ENCODE measurements around the gene PRSS48.
"Not testable (repeated sequence)": the region's sequence is repeated elsewhere in the genome, so short reads cannot be mapped to it uniquely, and the experiment has no call there.

Gene PRSS48

GRCh38 chr4:151276787-151277562, at the start of gene PRSS48:
TSS of gene PRSS48 (plus strand) at chr4:151277161. CDS start at chr4:151277173, 12 bp downstream.
- DNase-seq (ENCODE audit: low read depth in 1 of 2, low spot score in 1 of 2) = peak in 1 of 2 donors; percentile 3

GRCh38 chr4:151227172-151227571, 49.8 kb upstream of the PRSS48 start:
- DNase-seq (ENCODE audit: low read depth in 1 of 2, low spot score in 1 of 2) = no peak

- no peak for DNase-seq (ENCODE audit: low read depth in 1 of 2, low spot score in 1 of 2)
Observed at GRCh38 chr4:151227731-151228130, 49.2 kb upstream of the PRSS48 start.

- DNase-seq (ENCODE audit: low read depth in 1 of 2, low spot score in 1 of 2) = no peak
Observed at GRCh38 chr4:151228189-151229119, 48.5 kb upstream of the PRSS48 start.

- DNase-seq (ENCODE audit: low read depth in 1 of 2, low spot score in 1 of 2) = no peak
Observed at GRCh38 chr4:151231915-151232595, 44.9 kb upstream of the PRSS48 start.

- no peak for DNase-seq (ENCODE audit: low read depth in 1 of 2, low spot score in 1 of 2)
Observed at GRCh38 chr4:151233600-151233999, 43.4 kb upstream of the PRSS48 start.

- DNase-seq (ENCODE audit: low read depth in 1 of 2, low spot score in 1 of 2) = not testable (repeated sequence)
Observed at GRCh38 chr4:151235373-151235772, 41.6 kb upstream of the PRSS48 start.

- DNase-seq (ENCODE audit: low read depth in 1 of 2, low spot score in 1 of 2) = no peak
Observed at GRCh38 chr4:151236036-151236435, 40.9 kb upstream of the PRSS48 start.

- DNase-seq (ENCODE audit: low read depth in 1 of 2, low spot score in 1 of 2) = no peak
Observed at GRCh38 chr4:151238477-151238876, 38.5 kb upstream of the PRSS48 start.

GRCh38 chr4:151239608-151240007, 37.4 kb upstream of the PRSS48 start:
- DNase-seq (ENCODE audit: low read depth in 1 of 2, low spot score in 1 of 2) = no peak

GRCh38 chr4:151242305-151242704, 34.7 kb upstream of the PRSS48 start:
- DNase-seq (ENCODE audit: low read depth in 1 of 2, low spot score in 1 of 2) = no peak

GRCh38 chr4:151246742-151247141, 30.2 kb upstream of the PRSS48 start:
- no peak for DNase-seq (ENCODE audit: low read depth in 1 of 2, low spot score in 1 of 2)

GRCh38 chr4:151247395-151247794, 29.6 kb upstream of the PRSS48 start:
- DNase-seq (ENCODE audit: low read depth in 1 of 2, low spot score in 1 of 2) = no peak

- DNase-seq (ENCODE audit: low read depth in 1 of 2, low spot score in 1 of 2) = no peak
Observed at GRCh38 chr4:151248519-151248918, 28.4 kb upstream of the PRSS48 start.

- no peak for DNase-seq (ENCODE audit: low read depth in 1 of 2, low spot score in 1 of 2)
Observed at GRCh38 chr4:151250706-151251105, 26.3 kb upstream of the PRSS48 start.

GRCh38 chr4:151251603-151252304, 25.2 kb upstream of the PRSS48 start:
- no peak for DNase-seq (ENCODE audit: low read depth in 1 of 2, low spot score in 1 of 2)

- not testable (repeated sequence) for DNase-seq (ENCODE audit: low read depth in 1 of 2, low spot score in 1 of 2)
Observed at GRCh38 chr4:151255226-151255625, 21.7 kb upstream of the PRSS48 start.

- not testable (repeated sequence) for DNase-seq (ENCODE audit: low read depth in 1 of 2, low spot score in 1 of 2)
Observed at GRCh38 chr4:151255680-151256079, 21.3 kb upstream of the PRSS48 start.

- no peak for DNase-seq (ENCODE audit: low read depth in 1 of 2, low spot score in 1 of 2)
Observed at GRCh38 chr4:151256134-151256533, 20.8 kb upstream of the PRSS48 start.

- no peak for DNase-seq (ENCODE audit: low read depth in 1 of 2, low spot score in 1 of 2)
Observed at GRCh38 chr4:151257704-151258103, 19.3 kb upstream of the PRSS48 start.

- no peak for DNase-seq (ENCODE audit: low read depth in 1 of 2, low spot score in 1 of 2)
Observed at GRCh38 chr4:151259752-151260151, 17.2 kb upstream of the PRSS48 start.
